OCI-LY1 (cell line): ENCODE measurements around the gene RPP40.

ENCODE experiments used
- H2AFZ ChIP-seq: fragments of 200-600 bp; sonication (generic), shearing (Covaris generic); 2 replicates; pipeline ENCODE4 v1.6.0; 2014; ENCODE audit warnings: antibody characterized with exemption, mild to moderate bottlenecking, low read length
- H3F3A ChIP-seq: fragments of 200-600 bp; sonication (generic), shearing (Covaris generic); 2 replicates; pipeline ENCODE4 v1.6.0; 2014; ENCODE audit warnings: mild to moderate bottlenecking, antibody characterized with exemption, low read length, moderate library complexity; ENCODE audit not compliant: insufficient read depth
- H3K27ac ChIP-seq: fragments of 200-600 bp; sonication (generic); 2 replicates; pipeline ENCODE4 v1.5.1; 2014; ENCODE audit warnings: low read length, mixed run types, mild to moderate bottlenecking, low read depth; ENCODE audit not compliant: poor library complexity, severe bottlenecking
- H3K27me3 ChIP-seq: fragments of 200-600 bp; sonication (generic); 2 replicates; pipeline ENCODE4 v1.6.0; 2014; ENCODE audit warnings: antibody characterized with exemption, mild to moderate bottlenecking, low read length, moderate library complexity; ENCODE audit not compliant: insufficient read depth
- H3K36me3 ChIP-seq: fragments of 200-600 bp; sonication (generic); 2 replicates; pipeline ENCODE4 v1.6.1; 2014; ENCODE audit warnings: mild to moderate bottlenecking, antibody characterized with exemption, low read length, moderate library complexity, mixed read lengths; ENCODE audit not compliant: insufficient read depth
- H3K4me1 ChIP-seq: fragments of 200-600 bp; sonication (generic); 2 replicates; pipeline ENCODE4 v1.5.1; 2014; ENCODE audit warnings: mild to moderate bottlenecking, low read length, moderate library complexity; ENCODE audit not compliant: insufficient read depth, severe bottlenecking
- H3K4me2 ChIP-seq: fragments of 200-600 bp; sonication (generic), shearing (Covaris generic); 2 replicates; pipeline ENCODE4 v1.6.1; 2014; ENCODE audit warnings: low read length
- H3K4me3 ChIP-seq: fragments of 200-600 bp; sonication (generic); 2 replicates; pipeline ENCODE4 v1.5.1; 2014; ENCODE audit warnings: low read length, low read depth, mild to moderate bottlenecking, mixed read lengths; ENCODE audit not compliant: poor library complexity, severe bottlenecking
- H3K79me2 ChIP-seq: fragments of 200-600 bp; shearing (Covaris generic); 2 replicates; pipeline ENCODE4 v1.6.1; 2016; ENCODE audit warnings: mixed run types, low read length, mixed read lengths; ENCODE audit not compliant: insufficient read depth
- H3K9ac ChIP-seq: fragments of 200-600 bp; sonication (generic), shearing (Covaris generic); 2 replicates; pipeline ENCODE4 v1.6.1; 2014; ENCODE audit warnings: mild to moderate bottlenecking, low read length, mixed read lengths
- H3K9me2 ChIP-seq: fragments of 200-600 bp; sonication (generic), shearing (Covaris generic); 2 replicates; pipeline ENCODE4 v1.6.1; 2014; ENCODE audit warnings: low read depth, mild to moderate bottlenecking, low read length, mixed read lengths
- H3K9me3 ChIP-seq: fragments of 200-600 bp; shearing (Covaris generic); 2 replicates; pipeline ENCODE4 v1.6.1; 2014; ENCODE audit warnings: low read length, mixed read lengths
- H4K20me1 ChIP-seq: fragments of 200-600 bp; sonication (generic), shearing (Covaris generic); 2 replicates; pipeline ENCODE4 v1.6.0; 2016; ENCODE audit warnings: mild to moderate bottlenecking, low read length; ENCODE audit not compliant: insufficient read depth
- EZH2 ChIP-seq: fragments of 200-600 bp; sonication (generic), shearing (Covaris generic); IDR thresholded peaks from 2 replicates; pipeline ENCODE4 v1.8.0; 2017; ENCODE audit warnings: borderline replicate concordance, mixed run types, mild to moderate bottlenecking, antibody characterized with exemption, low read length, moderate library complexity, mixed read lengths
- TF ChIP-seq, protein P1 (sequence below): fragments of 200-600 bp; sonication (generic), shearing (Covaris generic); IDR thresholded peaks from 2 replicates; pipeline ENCODE4 v1.5.1; 2017; ENCODE audit warnings: mild to moderate bottlenecking, antibody characterized with exemption, low read length, moderate library complexity, mixed read lengths

The RPP40 gene

DNA sequence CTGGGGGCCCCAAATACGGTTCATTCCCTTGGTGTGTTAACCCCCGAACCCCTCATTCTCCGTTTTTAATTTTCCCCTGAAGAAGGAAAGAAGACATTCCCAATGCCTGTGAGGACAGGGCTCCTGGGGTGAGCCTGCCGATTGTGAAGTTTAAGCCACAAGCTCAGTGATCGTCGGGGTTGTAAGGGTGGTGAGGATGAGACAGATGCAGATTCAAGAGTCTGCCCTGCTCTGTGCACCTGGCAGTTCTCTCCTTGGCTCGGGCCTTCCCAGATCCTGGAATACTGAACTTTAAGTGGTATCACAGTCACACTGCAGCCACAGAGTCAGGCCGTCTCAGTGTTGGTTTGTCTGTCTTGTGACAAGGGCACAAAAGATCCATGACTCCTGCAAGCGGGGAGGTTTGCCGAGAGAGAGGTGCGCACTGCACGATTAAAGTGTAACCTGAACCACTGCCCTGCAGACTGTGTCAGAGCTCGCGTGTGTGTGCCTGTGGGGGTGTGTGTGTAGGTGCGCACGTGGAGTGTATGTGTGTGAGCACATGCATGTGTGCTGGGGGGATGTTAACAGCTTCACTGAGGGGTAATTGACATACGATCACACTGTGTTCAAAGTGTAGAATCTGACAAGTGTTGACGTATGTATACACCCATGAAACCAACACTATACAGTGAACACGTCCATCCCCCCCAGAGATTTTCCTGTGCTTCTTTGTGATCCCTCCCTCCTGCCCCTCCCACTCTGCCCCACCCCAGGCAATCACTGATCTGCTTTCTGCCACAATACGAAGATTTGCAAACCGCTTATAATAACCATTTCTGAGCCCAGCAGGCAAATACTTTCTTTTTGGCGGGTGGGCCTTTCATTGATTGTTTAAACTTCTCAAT lies 38.9 kb downstream of the RPP40 start:
- Histone ChIP-seq H3K27me3 (0 out of 2 replicates have a peak, but pooled peaks cover 6% of the 10 kb centered on the region), H3K9me2 (no peaks in the 10 kb centered on the region), H3K27ac (no peak overlapping the region), H2AFZ (no peak overlapping the region), H3K4me1 (no peaks in the 10 kb centered on the region), H3K4me2 (no peak overlapping the region), H3K79me2 (no peaks in the 10 kb centered on the region), H3K36me3 (no peaks in the 10 kb centered on the region), H3K9ac (no peak overlapping the region), H3K4me3 (no peak overlapping the region), H3F3A (no peaks in the 10 kb centered on the region), H3K9me3 (no peaks in the 10 kb centered on the region), H4K20me1 (no peaks in the 10 kb centered on the region)
- TF ChIP-seq, protein P1, sequence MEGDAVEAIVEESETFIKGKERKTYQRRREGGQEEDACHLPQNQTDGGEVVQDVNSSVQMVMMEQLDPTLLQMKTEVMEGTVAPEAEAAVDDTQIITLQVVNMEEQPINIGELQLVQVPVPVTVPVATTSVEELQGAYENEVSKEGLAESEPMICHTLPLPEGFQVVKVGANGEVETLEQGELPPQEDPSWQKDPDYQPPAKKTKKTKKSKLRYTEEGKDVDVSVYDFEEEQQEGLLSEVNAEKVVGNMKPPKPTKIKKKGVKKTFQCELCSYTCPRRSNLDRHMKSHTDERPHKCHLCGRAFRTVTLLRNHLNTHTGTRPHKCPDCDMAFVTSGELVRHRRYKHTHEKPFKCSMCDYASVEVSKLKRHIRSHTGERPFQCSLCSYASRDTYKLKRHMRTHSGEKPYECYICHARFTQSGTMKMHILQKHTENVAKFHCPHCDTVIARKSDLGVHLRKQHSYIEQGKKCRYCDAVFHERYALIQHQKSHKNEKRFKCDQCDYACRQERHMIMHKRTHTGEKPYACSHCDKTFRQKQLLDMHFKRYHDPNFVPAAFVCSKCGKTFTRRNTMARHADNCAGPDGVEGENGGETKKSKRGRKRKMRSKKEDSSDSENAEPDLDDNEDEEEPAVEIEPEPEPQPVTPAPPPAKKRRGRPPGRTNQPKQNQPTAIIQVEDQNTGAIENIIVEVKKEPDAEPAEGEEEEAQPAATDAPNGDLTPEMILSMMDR, result no peak

DNA sequence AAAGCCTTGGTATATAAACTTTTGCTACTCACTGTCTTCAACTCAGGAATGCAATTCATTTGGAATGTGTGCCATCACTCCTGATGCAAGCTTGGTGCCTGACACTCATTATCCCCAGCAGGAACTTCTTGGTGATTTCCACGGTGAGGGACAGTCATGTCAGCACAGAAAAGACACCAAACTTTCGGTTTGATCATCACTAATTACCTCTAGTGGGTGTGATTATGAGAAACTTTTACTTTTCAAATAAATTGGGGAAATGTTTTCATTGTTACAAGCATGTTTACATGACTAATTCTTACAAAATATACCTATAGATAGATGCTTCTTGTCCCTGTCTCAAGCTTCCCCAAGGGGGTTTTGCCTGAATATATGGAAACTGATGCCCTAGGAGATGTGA lies 40.9 kb downstream of the RPP40 start:
- Histone ChIP-seq H3K9me3 (no peaks in the 10 kb centered on the region), H3K4me2 (no peak overlapping the region), H3K9me2 (no peaks in the 10 kb centered on the region), H4K20me1 (no peaks in the 10 kb centered on the region), H3K27ac (no peak overlapping the region), H3K27me3 (0 out of 2 replicates have a peak, but pooled peaks cover 6% of the 10 kb centered on the region), H3K4me1 (no peaks in the 10 kb centered on the region), H3F3A (no peaks in the 10 kb centered on the region), H2AFZ (no peak overlapping the region), H3K36me3 (no peaks in the 10 kb centered on the region), H3K79me2 (no peaks in the 10 kb centered on the region), H3K9ac (no peak overlapping the region), H3K4me3 (no peak overlapping the region)
- TF ChIP-seq, protein P1, result no peak
- TF ChIP-seq EZH2, result no peak

DNA sequence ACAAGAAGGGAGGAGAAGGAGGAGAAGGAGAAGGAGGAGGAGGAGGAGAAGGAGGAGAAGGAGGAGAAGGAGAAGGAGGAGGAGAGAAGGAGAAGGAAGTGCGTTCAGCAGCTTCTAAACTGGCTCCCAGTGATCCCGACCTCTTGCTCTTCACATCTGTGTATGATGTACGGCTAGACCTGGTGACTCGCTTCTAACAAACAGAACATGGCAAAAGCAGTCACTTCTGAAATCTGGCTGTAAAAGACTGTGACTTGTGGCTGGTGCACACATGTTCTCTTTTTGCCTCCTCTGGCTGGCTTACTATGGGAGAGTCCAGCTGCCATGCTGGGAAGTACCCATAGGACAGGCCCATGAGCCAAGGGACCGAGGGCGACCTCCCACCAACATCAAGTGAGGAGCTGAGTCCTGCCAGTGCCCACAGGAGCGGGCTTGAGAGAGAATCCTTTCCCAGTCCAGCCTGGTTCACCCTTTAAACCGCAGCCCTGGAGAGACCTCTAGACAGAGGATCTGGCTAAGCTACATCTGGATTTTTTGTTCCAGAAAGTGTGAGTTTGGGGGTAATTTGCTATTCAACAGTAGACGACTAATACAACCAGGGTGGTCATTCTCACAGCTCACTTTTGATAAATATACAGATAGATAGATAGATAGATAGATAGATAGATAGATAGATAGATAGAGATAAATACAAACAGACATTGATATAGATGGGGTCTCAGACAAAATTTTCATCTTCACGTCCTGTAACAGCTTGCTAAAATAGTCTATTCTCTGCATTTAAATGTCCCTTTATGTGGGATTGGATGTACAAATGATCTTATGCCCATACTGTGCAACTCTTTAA lies 42.3 kb downstream of the RPP40 start:
- Histone ChIP-seq H3K27ac (no peak overlapping the region), H3K4me3 (no peak overlapping the region), H3K4me2 (no peak overlapping the region), H3K9me2 (no peaks in the 10 kb centered on the region), H2AFZ (no peak overlapping the region), H3K27me3 (0 out of 2 replicates have a peak, but pooled peaks cover 6% of the 10 kb centered on the region), H4K20me1 (no peaks in the 10 kb centered on the region), H3K79me2 (no peaks in the 10 kb centered on the region), H3F3A (no peaks in the 10 kb centered on the region), H3K36me3 (no peaks in the 10 kb centered on the region), H3K4me1 (no peaks in the 10 kb centered on the region), H3K9ac (no peak overlapping the region), H3K9me3 (no peaks in the 10 kb centered on the region)
- no peak for TF ChIP-seq EZH2
- TF ChIP-seq, protein P1, result no peak
